Middle frontal gyrus (tissue), 1 donor: ENCODE data around the gene TMEM170A.
"Not testable (repeated sequence)": the region's sequence is repeated elsewhere in the genome, so short reads cannot be mapped to it uniquely, and the experiment has no call there.

Experiments used
- DNase-seq: peaks from one replicate; pipeline ENCODE4 v3.0.0-alpha.2; 2015; ENCODE audit warnings: low spot score; ENCODE audit errors: extremely low spot score

TMEM170A gene

GRCh38 chr16:75455677-75456076 is 8.8 kb downstream of the TMEM170A start:
- no peak for DNase-seq

GRCh38 chr16:75452464-75453190 is 11.9 kb downstream of the TMEM170A start:
- DNase-seq = no peak

- DNase-seq = no peak
Observed at GRCh38 chr16:75446416-75446815, 18.1 kb downstream of the TMEM170A start.

- DNase-seq = no peak
Observed at GRCh38 chr16:75445298-75445697, 19.2 kb downstream of the TMEM170A start.

- DNase-seq = no peak
Observed at GRCh38 chr16:75443298-75443697, 21.2 kb downstream of the TMEM170A start.

- DNase-seq = no peak
Observed at GRCh38 chr16:75433732-75434413, 30.6 kb downstream of the TMEM170A start.

- peak; percentile 96 for DNase-seq
Observed at GRCh38 chr16:75432828-75433731, 31.4 kb downstream of the TMEM170A start, which contains the start of gene CFDP1. Gene CFDP1 (minus strand): TSS chr16:75433503. CDS start chr16:75433352, 151 bp downstream.

- no peak for DNase-seq
Observed at GRCh38 chr16:75429621-75430403, 34.7 kb downstream of the TMEM170A start.

GRCh38 chr16:75426524-75426923 is 38.0 kb downstream of the TMEM170A start:
- DNase-seq = not testable (repeated sequence)

GRCh38 chr16:75424105-75424762 is 40.3 kb downstream of the TMEM170A start:
- DNase-seq = not testable (repeated sequence)

- no peak for DNase-seq
Observed at GRCh38 chr16:75423723-75424104, 40.8 kb downstream of the TMEM170A start.

- DNase-seq = no peak
Observed at GRCh38 chr16:75421820-75422126, 42.7 kb downstream of the TMEM170A start.

- DNase-seq = no peak
Observed at GRCh38 chr16:75420987-75421819, 43.3 kb downstream of the TMEM170A start.

- DNase-seq = no peak
Observed at GRCh38 chr16:75416904-75417565, 47.5 kb downstream of the TMEM170A start.

GRCh38 chr16:75415169-75415905 is 49.2 kb downstream of the TMEM170A start:
- DNase-seq = no peak

- DNase-seq = no peak
Observed at GRCh38 chr16:75413951-75414350, 50.5 kb downstream of the TMEM170A start.

- DNase-seq = no peak
Observed at GRCh38 chr16:75406943-75407342, 57.5 kb downstream of the TMEM170A start.

GRCh38 chr16:75402821-75403475 is 61.5 kb downstream of the TMEM170A start:
- DNase-seq = no peak
